ENCODE measurements around the gene CCDC148.

DNA sequence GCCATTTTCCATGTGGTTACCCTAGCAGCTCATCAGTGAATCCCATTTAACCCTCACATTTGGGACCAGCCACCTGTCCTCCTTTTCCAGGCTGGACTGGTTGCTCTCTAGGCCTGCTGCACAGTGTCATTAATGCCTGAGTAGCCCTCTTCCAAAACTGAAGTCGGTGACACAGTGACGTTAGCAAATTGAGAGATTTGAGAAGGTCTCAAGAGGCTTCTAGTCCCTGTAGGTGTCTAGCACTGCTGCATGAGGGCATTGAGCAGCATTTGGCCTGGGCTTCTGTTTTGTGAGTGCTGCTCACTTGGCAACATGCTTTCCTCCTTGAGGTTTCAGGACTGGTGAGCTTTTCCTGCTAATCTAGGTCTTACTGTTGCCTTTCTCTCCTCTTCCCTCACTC lies 36.9 kb upstream of the CCDC148 start:
- TF ChIP-seq CBFB (CRISPR knock-in tag; IDR thresholded peaks at IDR 0.05; ENCODE audit: low read depth) (no peak), CREM (CRISPR knock-in tag; IDR thresholded peaks at IDR 0.05) (no peak), NR3C1 (CRISPR knock-in tag; conservative IDR thresholded peaks at IDR 0.05; ENCODE audit: low read depth) (no peak), CREB1 (CRISPR knock-in tag; IDR thresholded peaks at IDR 0.05) (no peak), SP1 (CRISPR knock-in tag; conservative IDR thresholded peaks at IDR 0.05) (no peak), HMGA2 (CRISPR knock-in tag; IDR thresholded peaks at IDR 0.05) (no peak), TP53 (CRISPR knock-in tag; IDR thresholded peaks at IDR 0.05) (no peak), JUN (CRISPR knock-in tag; IDR thresholded peaks at IDR 0.05) (no peak), NFE2L1 (CRISPR knock-in tag; IDR thresholded peaks at IDR 0.05) (no peak)
- TF ChIP-seq, protein P1, sequence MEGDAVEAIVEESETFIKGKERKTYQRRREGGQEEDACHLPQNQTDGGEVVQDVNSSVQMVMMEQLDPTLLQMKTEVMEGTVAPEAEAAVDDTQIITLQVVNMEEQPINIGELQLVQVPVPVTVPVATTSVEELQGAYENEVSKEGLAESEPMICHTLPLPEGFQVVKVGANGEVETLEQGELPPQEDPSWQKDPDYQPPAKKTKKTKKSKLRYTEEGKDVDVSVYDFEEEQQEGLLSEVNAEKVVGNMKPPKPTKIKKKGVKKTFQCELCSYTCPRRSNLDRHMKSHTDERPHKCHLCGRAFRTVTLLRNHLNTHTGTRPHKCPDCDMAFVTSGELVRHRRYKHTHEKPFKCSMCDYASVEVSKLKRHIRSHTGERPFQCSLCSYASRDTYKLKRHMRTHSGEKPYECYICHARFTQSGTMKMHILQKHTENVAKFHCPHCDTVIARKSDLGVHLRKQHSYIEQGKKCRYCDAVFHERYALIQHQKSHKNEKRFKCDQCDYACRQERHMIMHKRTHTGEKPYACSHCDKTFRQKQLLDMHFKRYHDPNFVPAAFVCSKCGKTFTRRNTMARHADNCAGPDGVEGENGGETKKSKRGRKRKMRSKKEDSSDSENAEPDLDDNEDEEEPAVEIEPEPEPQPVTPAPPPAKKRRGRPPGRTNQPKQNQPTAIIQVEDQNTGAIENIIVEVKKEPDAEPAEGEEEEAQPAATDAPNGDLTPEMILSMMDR (IDR thresholded peaks at IDR 0.05), result no peak
- TF ChIP-seq, protein P2, sequence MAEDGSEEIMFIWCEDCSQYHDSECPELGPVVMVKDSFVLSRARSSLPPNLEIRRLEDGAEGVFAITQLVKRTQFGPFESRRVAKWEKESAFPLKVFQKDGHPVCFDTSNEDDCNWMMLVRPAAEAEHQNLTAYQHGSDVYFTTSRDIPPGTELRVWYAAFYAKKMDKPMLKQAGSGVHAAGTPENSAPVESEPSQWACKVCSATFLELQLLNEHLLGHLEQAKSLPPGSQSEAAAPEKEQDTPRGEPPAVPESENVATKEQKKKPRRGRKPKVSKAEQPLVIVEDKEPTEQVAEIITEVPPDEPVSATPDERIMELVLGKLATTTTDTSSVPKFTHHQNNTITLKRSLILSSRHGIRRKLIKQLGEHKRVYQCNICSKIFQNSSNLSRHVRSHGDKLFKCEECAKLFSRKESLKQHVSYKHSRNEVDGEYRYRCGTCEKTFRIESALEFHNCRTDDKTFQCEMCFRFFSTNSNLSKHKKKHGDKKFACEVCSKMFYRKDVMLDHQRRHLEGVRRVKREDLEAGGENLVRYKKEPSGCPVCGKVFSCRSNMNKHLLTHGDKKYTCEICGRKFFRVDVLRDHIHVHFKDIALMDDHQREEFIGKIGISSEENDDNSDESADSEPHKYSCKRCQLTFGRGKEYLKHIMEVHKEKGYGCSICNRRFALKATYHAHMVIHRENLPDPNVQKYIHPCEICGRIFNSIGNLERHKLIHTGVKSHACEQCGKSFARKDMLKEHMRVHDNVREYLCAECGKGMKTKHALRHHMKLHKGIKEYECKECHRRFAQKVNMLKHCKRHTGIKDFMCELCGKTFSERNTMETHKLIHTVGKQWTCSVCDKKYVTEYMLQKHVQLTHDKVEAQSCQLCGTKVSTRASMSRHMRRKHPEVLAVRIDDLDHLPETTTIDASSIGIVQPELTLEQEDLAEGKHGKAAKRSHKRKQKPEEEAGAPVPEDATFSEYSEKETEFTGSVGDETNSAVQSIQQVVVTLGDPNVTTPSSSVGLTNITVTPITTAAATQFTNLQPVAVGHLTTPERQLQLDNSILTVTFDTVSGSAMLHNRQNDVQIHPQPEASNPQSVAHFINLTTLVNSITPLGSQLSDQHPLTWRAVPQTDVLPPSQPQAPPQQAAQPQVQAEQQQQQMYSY (CRISPR knock-in tag; IDR thresholded peaks at IDR 0.05), result no peak
- TF ChIP-seq, protein P3, sequence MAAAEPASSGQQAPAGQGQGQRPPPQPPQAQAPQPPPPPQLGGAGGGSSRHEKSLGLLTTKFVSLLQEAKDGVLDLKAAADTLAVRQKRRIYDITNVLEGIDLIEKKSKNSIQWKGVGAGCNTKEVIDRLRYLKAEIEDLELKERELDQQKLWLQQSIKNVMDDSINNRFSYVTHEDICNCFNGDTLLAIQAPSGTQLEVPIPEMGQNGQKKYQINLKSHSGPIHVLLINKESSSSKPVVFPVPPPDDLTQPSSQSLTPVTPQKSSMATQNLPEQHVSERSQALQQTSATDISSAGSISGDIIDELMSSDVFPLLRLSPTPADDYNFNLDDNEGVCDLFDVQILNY (CRISPR knock-in tag; IDR thresholded peaks at IDR 0.05), result no peak
- TF ChIP-seq, protein P4, sequence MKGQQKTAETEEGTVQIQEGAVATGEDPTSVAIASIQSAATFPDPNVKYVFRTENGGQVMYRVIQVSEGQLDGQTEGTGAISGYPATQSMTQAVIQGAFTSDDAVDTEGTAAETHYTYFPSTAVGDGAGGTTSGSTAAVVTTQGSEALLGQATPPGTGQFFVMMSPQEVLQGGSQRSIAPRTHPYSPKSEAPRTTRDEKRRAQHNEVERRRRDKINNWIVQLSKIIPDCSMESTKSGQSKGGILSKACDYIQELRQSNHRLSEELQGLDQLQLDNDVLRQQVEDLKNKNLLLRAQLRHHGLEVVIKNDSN (CRISPR knock-in tag; IDR thresholded peaks at IDR 0.05), result no peak
- TF ChIP-seq, protein P5, sequence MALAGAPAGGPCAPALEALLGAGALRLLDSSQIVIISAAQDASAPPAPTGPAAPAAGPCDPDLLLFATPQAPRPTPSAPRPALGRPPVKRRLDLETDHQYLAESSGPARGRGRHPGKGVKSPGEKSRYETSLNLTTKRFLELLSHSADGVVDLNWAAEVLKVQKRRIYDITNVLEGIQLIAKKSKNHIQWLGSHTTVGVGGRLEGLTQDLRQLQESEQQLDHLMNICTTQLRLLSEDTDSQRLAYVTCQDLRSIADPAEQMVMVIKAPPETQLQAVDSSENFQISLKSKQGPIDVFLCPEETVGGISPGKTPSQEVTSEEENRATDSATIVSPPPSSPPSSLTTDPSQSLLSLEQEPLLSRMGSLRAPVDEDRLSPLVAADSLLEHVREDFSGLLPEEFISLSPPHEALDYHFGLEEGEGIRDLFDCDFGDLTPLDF (CRISPR knock-in tag; IDR thresholded peaks at IDR 0.05), result no peak
